ENCODE measurements around the gene SPAG9.
"Not testable (repeated sequence)": the region's sequence is repeated elsewhere in the genome, so short reads cannot be mapped to it uniquely, and the experiment has no call there.

SPAG9 gene

DNA sequence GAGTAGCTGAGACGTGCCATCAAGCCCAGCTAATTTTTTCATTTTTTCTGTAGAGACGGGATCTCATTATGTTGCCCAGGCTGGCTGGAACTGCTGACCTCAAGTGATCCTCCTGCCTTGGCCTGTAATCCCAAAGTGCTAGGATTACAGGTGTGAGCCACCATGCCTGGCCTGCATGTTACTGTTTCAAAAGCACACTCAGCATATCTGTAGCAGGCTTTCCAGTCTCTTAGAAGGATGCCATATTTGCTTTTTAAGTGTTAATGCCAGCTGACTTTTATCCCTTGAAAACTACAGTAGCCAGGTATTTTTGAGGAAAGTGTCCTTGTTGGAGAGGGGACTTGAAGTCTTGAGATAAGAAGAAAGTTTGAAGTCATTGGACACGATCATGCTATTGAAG is 15.3 kb upstream of the SPAG9 start:
- no peak for FAIRE-seq

DNA sequence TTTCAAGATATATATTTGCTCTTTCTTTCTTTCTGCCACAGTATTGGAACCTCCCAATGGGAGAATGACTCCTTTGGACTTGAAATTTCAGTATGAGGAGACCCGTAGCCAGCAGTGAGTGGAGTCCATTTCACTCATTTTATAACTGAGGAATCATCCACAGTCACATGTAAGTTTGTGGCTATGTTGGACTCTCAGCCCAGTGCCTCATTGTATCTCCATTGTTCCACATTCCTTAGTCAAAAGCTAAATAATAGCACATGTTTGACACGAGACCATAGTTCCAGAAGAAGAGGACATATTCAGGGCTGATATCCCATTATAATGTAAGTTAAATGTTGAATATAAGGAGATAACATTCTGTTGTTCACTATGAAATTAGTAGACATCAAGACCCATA is 12.7 kb upstream of the SPAG9 start:
- FAIRE-seq, result no peak

DNA sequence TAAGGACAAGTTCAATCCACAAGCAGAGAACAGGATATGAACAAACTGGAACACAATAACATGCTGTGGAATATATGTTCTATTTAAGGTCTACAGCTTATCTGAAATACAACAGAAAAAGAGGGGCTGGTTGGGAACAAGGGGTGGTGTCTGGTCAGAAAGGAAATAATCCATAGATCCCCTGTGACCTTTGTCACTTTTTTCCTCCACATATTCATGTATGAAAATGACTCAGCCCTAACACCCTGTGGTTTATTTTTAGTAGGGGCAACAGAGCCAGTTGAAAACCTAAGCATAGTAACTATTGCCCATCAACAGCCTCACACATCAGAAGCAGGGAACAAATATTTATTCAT is 12.3 kb upstream of the SPAG9 start:
- FAIRE-seq, result no peak

DNA sequence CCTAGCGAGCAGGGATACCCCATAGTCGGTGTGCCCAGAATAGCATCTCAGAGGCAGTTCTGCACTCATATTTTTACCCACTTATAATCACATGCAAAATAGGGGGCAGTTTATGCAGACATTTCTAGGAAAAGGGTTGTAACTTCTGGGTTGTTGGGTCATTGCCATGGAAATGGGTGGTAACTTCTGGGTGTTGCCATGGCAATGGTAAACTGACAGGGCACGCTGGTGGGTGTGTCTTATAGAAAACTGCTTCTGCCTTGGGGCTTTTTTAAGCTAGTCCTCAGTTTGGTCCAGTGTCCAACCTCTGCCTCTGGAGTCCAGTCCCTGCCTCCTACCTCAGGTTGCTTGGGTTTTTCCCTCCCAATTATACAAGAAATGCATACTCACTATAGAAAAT is 7.4 kb upstream of the SPAG9 start:
- FAIRE-seq, result no peak

DNA sequence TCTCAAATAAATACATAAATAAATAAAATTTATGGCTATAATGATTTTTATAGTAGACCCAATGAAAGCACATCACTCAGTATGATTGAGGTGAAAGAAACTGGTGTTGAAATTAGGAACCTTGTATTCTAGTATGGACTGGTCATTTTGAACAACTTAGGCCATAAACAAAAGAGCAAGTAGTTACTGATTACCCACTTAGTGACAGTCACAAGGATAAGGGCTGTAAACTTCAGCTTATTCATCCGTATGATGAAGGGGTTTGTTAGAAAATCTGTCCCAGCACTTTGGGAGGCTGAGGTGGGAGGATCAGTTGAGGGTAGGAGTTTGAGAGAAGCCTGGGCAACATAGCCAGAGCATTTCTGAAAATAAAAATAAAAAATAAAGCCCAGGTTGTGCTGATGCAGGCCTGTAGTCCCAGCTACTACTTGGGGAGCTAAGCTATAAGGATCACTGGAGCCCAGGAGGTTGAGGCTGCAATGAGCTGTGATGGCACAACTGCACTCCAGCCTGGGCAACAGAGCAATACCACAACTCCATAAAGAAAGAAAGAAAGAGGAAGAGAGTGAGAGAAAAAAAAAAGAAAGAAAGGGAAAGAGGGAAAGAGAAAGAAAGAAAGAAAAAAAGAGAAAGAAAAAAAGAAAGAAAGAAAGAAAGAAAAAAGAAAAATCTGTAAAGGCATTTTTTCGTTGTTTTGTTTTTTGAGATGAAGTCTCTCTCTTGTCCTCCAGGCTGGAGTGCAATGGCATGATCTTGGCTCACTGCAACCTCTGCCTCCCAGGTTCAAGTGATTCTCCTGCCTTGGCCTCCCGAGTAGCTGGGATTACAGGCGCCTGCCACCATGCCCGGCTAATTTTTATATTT is 4.2 kb upstream of the SPAG9 start:
- FAIRE-seq, result no peak

DNA sequence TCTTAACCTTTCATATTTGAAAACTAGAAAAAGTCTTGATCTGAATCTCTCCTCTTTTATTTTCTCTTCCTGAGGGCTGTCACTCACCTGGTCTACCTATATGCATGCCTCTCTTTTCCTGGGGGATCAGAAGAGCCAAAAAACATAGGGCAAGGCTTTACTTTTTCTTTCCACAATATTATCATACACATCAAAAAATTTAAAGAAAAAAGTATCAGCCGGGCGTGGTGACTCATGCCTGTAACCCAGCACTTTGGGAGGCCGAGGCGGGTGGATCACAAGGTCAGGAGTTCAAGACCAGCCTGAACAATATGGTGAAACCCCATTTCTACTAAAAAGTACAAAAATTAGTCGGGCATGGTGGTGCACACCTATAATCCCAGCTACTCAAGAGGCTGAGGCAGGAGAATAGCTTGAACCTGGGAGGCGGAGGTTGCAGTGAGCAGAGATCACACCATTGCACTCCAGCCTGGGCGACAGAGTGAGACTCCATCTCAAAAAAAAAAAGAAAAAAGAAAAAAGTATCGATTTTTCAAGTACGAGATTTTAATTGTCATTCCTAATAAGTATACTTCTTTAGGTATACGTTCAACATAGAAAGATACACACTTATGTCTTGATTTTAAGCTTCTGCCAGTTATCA is 1.9 kb upstream of the SPAG9 start:
- FAIRE-seq, result not testable (repeated sequence)

DNA sequence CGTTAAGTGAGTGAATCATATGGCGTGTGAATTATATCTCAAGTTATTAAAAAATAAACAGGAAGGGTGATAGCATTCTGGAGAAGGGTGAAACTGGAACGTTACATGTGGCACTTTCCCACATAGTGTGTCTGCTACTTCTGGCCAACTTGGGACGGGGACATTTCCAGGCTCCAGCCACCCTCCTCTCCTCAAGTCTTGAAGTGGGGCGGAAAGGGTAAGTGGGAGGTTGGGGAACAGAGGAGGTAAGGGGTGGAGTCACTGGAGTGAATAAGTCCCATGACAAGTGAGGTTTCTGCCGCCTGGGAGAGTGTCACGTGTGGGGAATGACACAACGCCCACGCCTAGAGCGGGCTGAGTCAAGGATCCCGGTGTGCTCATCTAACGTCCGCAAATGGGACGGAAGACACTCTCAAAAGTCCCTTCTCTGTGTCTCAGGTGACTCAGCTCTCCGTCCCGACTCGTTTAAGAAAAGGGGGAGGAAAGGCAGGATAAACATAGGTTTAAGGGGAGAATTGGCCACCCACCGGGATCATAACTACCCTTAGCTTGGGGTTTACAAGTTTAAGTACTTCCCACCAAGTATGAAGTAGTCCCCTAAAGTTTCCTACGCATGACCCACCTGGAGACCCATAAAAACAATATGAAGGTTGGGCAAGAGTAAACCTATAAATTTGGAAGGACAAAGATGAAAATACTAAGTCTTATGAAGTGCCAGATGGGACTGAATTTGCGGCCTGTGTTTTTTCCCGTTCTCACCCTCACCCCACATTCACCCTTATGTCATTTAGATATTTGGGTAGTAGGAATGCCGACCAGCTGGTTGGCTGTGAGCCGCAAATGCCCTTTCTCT is 1.2 kb upstream of the SPAG9 start:
- no peak for FAIRE-seq

DNA sequence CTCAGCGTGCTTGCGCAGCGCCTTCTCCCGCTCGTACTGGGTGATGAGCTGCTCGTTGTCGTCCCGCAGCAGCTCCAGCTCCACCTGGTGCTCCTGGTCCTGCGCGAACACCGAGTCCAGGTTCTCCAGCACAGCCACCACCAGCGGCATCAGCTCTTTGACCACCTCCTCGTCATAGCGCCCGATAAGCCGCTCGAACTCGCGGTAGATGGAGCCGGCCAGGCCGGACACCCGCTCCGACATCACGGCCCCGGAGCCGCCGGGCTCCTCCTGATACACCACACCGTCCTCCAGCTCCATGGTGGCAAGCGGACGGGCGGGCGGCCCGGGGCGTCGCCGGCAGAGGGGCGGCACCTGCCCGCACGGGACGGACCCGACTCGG is 320 bp downstream of the SPAG9 start:
- FAIRE-seq, result no peak

DNA sequence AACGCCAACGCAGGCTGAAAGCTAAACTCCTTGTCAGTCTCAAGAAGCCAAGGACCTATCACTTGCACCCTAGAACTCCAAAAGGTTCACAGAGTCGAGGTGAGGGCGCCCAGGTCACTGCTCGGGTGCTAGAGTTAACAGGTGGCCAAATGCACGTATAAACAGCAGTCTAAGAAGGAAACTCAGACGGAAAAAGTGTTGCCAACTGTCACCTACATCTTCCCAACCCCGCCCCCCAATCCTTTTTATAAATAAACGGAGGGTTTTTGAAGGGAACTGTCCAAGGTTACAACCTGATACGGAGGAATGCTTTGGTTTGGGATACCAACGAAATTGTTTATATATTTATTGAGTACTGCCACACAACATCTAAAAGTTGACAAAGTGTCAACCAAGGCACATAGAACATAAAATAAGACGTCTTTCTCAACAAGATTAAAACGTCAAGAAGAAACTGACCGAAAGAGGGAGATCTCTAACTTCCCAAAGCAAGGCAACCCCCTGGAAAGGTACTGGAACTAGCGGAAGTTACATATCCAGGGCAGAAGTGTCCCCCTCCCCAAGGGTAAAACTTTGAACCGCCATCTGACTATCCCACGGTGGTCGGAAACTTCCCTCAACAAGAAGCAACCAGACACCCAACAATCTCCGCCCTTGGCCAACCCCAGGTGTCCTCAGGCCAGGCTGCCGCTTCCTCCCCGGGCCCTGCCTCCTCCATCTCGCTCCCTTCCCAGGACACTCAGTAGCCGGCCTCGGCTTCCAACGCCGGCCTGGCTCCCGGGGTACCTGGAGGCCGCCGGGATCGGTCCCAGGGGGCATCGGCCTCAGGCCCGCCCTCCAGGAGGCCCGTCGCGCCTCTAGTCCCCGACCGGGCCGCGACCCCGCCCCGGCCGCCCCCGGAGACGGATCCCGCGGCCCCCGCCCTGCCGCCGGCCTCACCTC is 982 bp downstream of the SPAG9 start:
- FAIRE-seq, result no peak

DNA sequence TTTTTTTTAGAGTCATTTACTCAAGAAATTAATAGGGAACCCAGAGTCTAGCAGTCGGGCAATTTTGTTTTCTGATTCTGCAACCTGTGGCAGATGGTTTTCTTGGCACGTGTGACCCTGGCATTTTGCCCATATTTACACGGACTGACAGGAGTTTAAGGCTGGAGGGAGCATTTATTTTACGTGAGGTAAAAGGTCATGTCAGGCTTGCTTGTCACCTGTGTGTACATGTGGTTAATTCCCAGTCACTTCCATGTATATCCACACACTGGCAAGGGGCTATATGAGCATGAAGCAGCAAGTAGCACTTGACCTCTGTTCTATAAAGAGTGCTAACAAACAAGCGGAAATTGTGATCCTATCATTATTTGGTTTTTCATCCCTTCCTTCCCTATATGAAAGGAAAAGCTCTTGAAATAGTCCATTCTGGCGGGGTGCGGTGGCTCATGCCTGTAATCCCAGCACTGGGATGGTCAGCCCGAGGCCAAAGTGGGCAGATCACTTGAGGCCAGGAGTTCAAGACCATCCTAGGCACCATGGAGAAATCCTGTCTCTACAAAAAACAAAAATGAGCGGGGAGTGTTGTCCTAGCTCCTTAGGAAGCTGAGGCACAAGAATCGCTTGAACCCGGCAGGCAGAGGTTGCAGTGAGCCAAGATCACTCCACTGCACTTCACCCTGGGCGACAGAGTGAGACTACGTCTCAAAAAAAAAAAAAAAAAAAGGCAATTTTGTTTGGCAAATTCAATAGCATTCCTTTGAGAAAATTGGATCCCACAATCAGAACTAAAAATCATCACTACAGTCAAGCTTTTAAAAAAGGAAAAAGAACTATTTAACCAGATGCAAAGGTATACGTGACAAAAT is 2.1 kb downstream of the SPAG9 start:
- FAIRE-seq, result no peak

DNA sequence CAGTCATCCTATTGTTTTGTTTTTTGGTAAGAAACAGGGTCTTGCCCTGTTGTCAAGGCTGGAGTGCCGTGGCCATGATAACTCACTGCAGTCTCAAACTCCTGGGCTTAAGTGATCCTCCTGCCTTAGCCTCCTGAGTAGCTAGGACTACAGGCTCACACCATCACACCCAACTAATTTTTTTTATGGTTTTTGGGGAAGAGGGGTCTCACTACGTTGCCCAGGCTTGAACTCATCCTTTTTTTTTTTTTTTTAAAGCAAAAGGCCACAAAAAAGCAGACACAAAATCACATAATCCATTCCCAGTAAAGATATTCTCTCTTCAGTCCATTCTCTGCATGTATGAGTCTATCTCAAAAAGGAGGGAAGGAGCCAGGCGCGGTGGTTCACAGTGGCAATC is 5.5 kb downstream of the SPAG9 start:
- FAIRE-seq, result no peak

DNA sequence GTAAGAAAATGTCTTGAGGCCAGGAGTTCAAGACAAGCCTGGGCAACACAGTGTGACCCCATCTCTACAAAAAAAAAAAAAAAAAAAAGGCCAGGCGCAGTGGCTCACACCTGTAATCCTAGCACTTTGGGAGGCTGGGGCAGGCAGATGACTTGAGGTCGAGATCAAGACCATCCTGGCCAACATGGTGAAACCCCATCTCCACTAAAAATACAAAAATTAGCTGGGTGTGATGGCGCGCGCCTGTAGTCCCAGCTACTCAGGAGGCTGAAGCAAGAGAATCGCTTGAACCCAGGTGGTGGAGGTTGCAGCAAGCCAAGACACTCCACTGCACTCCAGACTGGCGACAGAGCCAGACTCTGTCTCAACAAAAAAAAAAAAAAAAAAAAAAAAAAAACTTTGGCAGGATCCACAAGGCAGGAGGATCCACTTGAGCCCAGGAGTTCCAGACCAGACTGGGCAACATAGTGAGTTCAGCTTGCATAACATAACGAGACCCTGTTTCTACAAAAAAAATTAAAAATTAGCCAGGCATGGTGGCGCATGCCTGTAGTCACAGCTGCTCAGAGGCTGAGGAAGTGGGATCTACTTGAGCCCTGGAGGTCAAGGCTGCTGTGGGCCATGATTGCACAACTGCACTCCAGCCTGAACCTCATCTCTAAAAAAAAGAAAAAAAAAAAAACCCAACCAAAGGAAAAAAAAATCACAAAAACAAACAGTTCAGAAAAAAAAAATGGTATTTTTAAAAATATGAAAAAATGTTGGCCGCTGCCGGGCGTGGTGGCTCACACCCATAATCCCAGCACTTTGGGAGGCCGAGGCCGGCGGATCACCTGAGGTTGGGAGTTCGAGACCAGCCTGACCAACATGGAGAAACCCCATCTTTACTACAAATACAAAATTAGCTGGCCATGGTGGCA is 8.1 kb downstream of the SPAG9 start:
- FAIRE-seq, result not testable (repeated sequence)

DNA sequence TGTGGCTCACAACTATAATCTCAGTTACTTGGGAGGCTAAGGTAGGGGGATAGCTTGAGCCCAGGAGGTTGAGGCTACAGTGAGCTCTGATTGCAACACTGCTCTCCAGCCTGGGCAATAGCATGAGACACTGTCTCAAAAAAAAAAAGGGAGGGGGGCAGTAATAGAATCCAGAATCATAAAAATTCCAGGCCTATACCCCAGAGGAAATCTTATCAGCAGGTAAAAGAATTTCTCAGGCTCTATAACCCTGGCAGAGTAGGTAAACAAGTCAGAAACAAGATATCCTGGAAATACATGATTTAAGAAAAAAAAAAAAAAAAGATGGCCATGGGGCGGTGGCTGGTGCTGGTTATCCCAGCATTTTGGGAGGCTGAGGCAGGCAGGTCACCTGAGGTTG is 12.9 kb downstream of the SPAG9 start:
- FAIRE-seq, result no peak

DNA sequence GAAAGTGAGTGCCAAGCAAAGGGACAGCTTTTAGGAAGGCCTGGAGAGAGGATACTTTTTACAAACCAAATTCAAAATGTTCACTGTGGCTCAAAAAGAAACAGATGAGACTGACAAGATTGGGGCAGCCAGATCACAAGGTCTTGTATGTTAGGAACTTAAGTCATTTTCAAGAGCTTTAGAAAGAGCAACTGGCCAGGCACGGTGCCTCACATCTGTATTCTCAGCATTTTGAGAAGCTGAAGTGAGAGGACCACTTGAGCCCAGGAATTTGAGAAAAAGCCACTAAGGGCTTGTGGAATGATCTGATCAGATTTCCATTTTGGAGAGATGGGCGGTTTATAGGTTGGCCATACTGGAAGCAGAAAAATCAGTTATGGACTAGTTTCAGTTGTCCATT is 17.2 kb downstream of the SPAG9 start:
- no peak for FAIRE-seq

DNA sequence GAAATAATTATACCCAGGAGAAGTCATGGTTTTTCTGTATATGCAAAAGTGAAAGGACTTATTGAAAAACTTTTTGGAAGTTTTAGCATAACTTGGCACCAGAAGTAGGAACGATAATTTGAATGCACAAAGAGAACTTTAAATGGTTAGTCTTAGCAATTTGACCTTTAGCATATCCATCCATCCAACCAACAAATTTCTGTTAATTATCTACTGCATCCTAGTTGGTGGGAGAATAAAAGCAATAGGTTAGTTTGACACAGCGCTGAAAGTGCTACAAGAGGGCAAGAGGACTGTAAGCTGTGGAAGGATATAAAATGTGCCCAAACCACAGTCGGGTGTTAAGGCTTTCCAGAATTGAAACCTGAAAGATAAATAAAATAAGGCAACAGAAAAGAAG is 17.6 kb downstream of the SPAG9 start:
- FAIRE-seq, result no peak

DNA sequence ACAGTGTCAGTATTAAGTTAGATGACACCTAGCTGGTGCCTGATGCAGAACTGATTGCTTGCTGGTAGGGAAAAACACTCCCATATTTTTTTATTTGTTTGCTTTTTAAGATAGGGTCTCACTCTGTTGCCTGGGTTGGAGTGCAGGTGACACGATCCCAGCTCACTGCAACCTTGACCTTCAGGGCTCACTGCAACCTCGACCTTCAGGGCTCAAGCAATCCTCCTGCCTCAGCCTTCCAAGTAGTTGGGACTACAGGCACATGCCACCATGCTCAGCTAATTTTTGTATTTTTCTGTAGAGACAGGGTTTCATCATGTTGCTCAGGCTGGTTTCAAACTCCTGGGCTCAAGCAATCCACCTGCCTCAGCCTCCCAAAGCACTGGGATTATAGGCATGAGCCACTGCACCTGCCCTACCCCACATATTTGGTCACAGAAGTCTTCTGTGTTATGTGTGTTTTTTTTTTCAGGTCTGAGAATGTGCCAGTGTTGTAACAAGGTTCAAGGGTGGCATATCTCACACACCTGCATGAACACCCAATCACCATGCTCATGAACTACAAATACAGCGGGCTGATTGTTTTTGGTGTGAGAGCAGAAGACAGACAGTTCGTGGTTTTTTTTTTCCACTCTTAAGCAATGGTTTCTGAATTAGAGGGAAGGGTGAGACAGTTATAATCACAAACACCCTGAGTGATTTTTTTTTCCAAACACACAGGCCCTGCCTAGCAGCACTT is 22.8 kb downstream of the SPAG9 start:
- FAIRE-seq, result no peak

DNA sequence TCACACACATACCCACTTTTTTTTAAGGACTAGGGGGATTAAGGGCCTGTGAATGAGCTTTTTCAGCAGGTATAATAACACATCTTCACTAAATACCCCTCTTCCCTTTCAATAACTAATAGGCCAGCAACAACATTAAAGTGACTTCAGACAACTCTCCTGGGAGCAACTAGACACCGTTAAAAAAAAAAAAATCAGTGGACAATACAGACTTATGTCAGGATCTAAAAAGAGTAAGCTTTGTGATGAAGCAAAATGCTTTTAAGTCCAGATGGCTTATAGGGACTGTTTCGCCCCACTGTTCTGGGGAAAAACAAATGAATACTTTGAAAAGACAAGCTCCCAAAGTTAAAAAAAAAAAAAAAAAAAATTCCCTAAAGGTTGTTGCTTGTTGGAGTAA is 29.0 kb downstream of the SPAG9 start:
- no peak for FAIRE-seq

DNA sequence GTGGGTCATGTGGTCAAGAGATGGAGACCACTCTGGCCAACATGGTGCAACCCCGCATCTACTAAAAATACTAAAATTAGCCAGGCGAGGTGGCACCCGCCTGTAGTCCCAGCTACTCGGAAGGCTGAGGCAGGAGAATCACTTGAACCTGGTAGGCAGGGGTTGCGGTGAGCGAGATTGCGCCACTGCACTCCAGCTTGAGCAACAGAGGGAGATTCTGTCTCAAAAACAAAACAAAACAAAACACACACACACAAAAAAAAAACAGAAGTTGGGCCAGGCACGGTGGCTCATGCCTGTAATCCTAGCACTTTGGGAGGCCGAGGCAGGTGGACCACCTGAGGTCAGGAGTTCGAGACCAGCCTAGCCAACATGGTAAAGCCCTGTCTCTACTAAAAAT is 31.8 kb downstream of the SPAG9 start:
- FAIRE-seq, result not testable (repeated sequence)

DNA sequence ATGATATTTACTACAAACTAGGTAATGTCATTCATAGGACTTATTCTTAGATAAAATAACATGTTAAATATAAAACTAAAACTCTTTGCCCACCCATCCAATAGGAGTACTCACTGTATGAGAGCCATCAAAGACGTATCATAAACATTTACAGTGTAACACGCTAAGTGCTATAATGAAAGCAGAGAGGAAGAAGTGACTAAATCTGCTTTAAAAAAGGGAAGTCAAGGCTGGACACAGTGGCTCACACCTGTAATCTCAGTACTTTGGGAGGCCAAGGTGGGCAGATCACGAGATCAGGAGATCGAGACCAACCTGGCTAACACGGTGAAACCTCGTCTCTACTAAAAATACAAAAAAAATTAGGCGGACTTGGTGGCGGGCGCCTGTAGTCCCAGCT is 32.4 kb downstream of the SPAG9 start:
- FAIRE-seq, result no peak
